Esophagus squamous epithelium (tissue), 5 donors: ENCODE data around the gene EHHADH. TPM values are rescaled to one million over a fixed set of nuclear protein-coding genes. Genes with fewer than 3 reads are reported as not detected.

Source experiments
- DNase-seq: peaks from one replicate; lab custom pipeline; 2025; lab: John Stamatoyannopoulos, UW
- H3K27ac ChIP-seq, 4 donors: fragments of 200-600 bp; sonication (generic); one replicate each; pipeline ENCODE4 v1.5.1; 2016 to 2019; ENCODE audit warnings: mild to moderate bottlenecking in 1 of 4
- H3K27me3 ChIP-seq, 4 donors: fragments of 200-600 bp; sonication (generic); 1 replicate in 3 of 4; 2 replicates in 1 of 4; pipeline versions ENCODE4 v1.5.1 to v1.6.0; 2017 to 2021; ENCODE audit warnings: antibody characterized with exemption in 1 of 4
- H3K36me3 ChIP-seq, 3 donors: fragments of 200-600 bp; sonication (generic); one replicate each; pipeline ENCODE4 v1.5.1; 2016 to 2019
- H3K4me1 ChIP-seq, 3 donors: fragments of 200-600 bp; sonication (generic); one replicate each; pipeline ENCODE4 v1.5.1; 2017 to 2019
- H3K4me3 ChIP-seq, 4 donors: fragments of 200-600 bp; sonication (generic); 1 replicate in 3 of 4; 2 replicates in 1 of 4; pipeline ENCODE4 v1.5.1; 2016 to 2019; ENCODE audit warnings: mild to moderate bottlenecking in 2 of 4, moderate library complexity in 1 of 4
- H3K9me3 ChIP-seq, 3 donors: fragments of 200-600 bp; sonication (generic); one replicate each; pipeline ENCODE4 v1.5.1; 2016 to 2019
- POLR2A ChIP-seq, 4 donors: fragments of 450-650 bp; IDR thresholded peaks; one replicate each; pipeline ENCODE4 v1.6.1; 2017; ENCODE audit warnings: antibody characterized with exemption in 4 of 4, mild to moderate bottlenecking in 4 of 4, moderate library complexity in 3 of 4
- WGBS, 2 donors: methylation state at CpG; one replicate each; pipeline ENCODE4 v1.1.5; 2018; 5-methylcytosine and 5-hydroxymethylcytosine counted together
- intact Hi-C: fragments of 100-400 bp; cut with DNase I; formaldehyde crosslinking; loops from one replicate; pipeline ENCODE4 v1.15.0; 2022
- total RNA-seq, 4 donors: library from RNA; depleted of rRNA; stranded (reverse); fragments of >200 nt; gene quantifications; one replicate each; pipeline ENCODE4 v1.1.0, GENCODE V29; 2016
- TF ChIP-seq, protein P1 (sequence below), 6 experiments: fragments of 450-650 bp in 4 of 6; fragments of 200-600 bp in 2 of 6; sonication (generic) in 2 of 6; IDR thresholded peaks; one replicate each; pipeline ENCODE4 v1.5.1; 2016 to 2019; ENCODE audit warnings: antibody characterized with exemption in 6 of 6, mild to moderate bottlenecking in 4 of 6, moderate library complexity in 4 of 6
- donor health status: DM: yes; HTN: yes; CAD: no.

Gene EHHADH
- total RNA-seq, 4 donors from 2014 or later = 5.7 to 6.3 (median 5.9) TPM

DNA sequence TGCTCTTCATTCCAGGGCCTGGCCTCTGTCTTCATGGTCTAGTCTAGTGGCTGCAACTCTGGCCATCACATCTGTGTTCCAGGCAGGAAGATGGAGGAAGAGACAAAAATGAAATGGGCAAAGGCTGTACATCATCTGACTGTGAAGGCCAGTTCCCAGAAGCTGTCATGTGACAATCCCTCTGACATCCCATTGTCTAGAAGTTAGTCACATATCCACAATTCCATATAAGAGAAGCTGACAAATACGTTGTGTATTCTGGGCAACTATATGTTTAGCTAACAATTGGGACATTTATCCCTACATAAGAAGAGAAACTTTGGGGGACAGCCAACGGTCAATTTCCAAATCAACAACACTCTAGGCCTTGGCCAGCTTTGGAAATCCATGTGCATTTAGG is 66.5 kb downstream of the EHHADH start:
- no peak for TF ChIP-seq POLR2A (IDR thresholded peaks at IDR 0.05)
- TF ChIP-seq, protein P1, sequence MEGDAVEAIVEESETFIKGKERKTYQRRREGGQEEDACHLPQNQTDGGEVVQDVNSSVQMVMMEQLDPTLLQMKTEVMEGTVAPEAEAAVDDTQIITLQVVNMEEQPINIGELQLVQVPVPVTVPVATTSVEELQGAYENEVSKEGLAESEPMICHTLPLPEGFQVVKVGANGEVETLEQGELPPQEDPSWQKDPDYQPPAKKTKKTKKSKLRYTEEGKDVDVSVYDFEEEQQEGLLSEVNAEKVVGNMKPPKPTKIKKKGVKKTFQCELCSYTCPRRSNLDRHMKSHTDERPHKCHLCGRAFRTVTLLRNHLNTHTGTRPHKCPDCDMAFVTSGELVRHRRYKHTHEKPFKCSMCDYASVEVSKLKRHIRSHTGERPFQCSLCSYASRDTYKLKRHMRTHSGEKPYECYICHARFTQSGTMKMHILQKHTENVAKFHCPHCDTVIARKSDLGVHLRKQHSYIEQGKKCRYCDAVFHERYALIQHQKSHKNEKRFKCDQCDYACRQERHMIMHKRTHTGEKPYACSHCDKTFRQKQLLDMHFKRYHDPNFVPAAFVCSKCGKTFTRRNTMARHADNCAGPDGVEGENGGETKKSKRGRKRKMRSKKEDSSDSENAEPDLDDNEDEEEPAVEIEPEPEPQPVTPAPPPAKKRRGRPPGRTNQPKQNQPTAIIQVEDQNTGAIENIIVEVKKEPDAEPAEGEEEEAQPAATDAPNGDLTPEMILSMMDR (IDR thresholded peaks at IDR 0.05) = no peak
- no peak for DNase-seq
- Histone ChIP-seq H3K27me3 (no peaks in the 10 kb centered on the region), H3K4me1 (no peaks in the 10 kb centered on the region), H3K27ac (no peak overlapping the region), H3K4me3 (no peak overlapping the region), H3K36me3 (peaks cover 0 to 5% (median 0%) of the 10 kb centered on the region in 3 donors), H3K9me3 (no peaks in the 10 kb centered on the region)
- whole genome bisulfite sequencing, 2 donors = 66 to 73% methylated on average over 2 of the region's 2 CpGs
- intact Hi-C loops = no loop called here

DNA sequence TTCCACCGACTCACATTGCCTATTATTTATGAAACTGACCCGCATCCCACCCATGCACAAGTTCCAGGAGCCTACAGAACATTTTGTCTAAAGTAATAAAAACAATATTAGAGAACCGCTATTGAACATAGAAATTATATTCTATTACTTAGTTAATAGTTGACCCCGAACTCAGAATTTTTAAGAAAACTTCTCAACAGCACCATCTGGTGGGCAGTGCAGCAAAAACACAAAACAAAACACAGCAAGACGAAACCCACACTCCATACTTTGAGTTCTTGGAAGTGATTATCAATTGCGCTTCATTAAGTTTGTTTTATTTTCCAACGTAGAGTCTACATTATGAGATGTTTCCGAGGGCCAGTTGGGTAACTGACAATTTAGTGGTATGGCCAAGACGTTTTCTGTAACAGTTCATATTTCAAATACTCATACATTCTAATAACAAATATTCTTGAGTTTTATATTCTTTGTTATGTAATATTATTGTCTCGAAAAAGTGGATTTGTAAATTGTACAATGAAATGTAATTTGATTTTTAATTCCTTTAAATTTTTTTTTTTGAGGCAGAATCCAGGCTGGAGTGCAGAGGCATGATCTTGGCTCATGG is 77.0 kb downstream of the EHHADH start:
- no peaks in the 10 kb centered on the region for H3K9me3 ChIP-seq
- WGBS, 2 donors = 19 to 21% methylated on average over 10 of the region's 10 CpGs
- TF ChIP-seq POLR2A (IDR thresholded peaks at IDR 0.05) = no peak
- TF ChIP-seq, protein P1 (IDR thresholded peaks at IDR 0.05) = peak; percentile 39 to 69 (median 66)
- no peak overlapping the region for H3K4me3 ChIP-seq
- no peak for DNase-seq
- H3K36me3 ChIP-seq = no peaks in the 10 kb centered on the region
- H3K4me1 ChIP-seq = no peaks in the 10 kb centered on the region
- H3K27me3 ChIP-seq = peaks cover 0 to 3% (median 0%) of the 10 kb centered on the region in 4 donors
- intact Hi-C loops = no loop called here
- no peak overlapping the region for H3K27ac ChIP-seq

DNA sequence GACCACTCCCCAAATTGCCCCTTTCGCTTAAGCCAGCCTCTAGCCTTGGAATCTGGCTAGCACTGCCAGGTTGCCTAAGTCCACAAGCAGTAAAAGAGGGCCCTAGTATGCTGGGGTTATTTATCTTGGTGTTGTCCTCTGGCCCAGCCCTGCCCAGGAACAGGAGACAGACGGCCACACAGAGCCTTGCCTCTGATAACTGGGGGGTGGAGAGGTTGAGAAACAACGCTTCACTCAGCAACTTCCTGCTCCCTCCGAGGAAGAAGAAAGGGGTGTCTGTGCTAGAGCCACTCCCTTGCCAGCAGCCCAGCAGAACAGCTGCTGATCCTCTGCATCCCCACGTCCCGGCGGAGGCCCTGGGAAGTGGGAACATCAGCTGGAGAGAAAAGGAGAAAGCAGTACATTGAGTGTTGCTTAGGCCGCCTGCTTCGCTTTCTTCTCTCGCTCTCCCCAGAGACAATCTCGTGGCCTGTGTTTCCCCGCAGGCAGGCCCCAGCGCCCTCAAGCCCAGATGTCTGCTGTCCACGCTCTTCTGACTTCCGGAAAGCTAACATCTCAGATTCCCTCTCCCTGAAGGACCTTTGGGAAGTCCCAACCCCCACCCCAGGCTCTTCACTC is 78.4 kb downstream of the EHHADH start:
- no peak for DNase-seq
- Histone ChIP-seq H3K27me3 (peaks cover 0 to 3% (median 0%) of the 10 kb centered on the region in 4 donors), H3K27ac (peak overlapping the region in 2 of 4 donors; percentile 11 to 49), H3K36me3 (no peaks in the 10 kb centered on the region), H3K4me1 (no peaks in the 10 kb centered on the region), H3K9me3 (no peaks in the 10 kb centered on the region), H3K4me3 (no peak overlapping the region)
- TF ChIP-seq POLR2A (IDR thresholded peaks at IDR 0.05) = no peak
- intact Hi-C loops = no loop called here
- 65 to 69% methylated on average over 10 to 15 of the region's 15 CpGs for WGBS, 2 donors

DNA sequence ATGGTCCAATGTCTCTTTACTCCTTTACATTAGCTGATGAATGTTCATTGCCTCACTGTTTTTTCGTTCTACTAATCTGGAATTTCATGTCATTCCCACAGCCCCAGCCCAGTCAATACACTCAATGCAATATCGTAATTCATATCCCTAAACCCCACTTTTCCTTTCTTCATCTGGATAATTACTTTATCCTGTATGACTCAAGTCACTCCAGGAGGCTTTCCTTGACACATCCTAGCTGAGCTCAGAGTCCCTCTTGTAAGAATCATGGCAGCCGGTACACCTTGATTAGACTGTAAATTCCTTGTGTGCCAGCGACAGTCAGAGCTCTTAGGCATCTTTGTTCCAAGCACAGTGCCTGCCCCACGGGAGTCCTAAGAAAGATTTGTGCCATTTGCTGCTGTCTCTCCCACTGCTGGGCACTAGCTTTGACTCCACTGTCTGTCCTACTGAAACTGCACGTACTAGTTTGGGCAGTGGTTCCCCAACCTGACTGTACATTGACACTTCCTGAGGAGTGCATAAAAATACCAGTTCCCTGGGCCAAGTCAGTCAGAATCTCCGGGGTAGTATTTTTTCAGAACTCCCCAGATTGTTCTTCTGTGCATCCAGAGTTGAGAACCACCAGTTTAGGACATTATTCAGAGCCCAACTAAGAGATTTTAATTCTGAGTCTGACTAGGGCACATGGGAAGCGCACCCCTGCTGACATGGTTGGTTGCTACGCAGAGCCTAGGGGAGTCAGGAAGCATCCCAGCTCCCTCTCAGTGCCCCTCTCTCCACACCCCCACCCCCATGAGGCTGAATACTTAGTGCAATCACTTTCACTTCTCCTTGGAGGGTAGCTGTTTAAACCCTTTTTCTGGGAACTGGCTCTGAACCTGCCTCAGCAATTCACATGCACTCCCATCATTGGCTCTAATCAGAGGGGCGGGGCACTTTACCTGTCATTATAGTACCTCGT is 81.5 kb downstream of the EHHADH start:
- Histone ChIP-seq H3K27me3 (no peaks in the 10 kb centered on the region), H3K4me3 (no peak overlapping the region), H3K9me3 (no peaks in the 10 kb centered on the region), H3K4me1 (no peaks in the 10 kb centered on the region), H3K27ac (no peak overlapping the region), H3K36me3 (no peaks in the 10 kb centered on the region)
- no peak for DNase-seq
- WGBS, 2 donors = 63 to 74% methylated on average over 9 to 11 of the region's 11 CpGs
- intact Hi-C loops = no loop called here
- TF ChIP-seq POLR2A (IDR thresholded peaks at IDR 0.05) = no peak
- TF ChIP-seq, protein P1 (IDR thresholded peaks at IDR 0.05) = no peak

DNA sequence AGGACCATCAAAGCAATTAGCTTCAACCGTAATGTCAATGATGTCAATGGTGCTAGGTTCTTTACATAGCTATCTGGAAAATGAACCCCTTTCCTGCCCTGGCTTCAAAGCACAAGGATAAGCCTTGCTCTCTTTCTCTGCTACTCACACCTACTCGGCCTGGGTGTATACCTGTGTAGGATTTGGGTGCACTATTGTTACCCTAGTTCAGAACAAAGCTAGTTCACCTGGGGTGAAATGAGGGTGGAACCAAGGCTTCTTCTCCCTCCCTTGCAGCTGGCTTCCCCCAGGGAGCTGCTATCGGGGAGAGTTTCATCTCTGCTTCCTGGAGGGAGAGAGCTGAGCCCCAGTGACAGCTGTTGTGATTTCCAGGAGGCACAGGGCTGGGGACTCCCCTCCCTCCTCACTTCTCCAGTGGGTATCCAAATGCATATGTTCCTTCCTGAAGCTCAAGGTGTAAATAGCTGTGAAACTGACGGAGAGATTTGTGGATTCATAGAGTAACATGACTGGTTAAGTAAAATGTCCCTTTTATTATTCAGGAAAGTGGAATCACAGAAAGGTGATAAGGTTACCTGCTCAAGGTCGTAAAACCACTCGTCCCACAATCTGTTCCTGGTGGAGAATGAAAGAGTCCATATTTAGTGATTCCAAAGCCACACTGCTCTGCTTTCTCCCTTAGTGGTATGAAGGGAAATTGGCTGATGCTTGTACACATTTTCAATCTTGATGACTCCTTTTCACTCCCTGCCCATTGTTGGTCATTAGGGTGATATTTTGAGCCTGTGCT is 89.2 kb downstream of the EHHADH start:
- H3K36me3 ChIP-seq = no peaks in the 10 kb centered on the region
- no peaks in the 10 kb centered on the region for H3K4me1 ChIP-seq
- intact Hi-C loops = no loop called here
- no peaks in the 10 kb centered on the region for H3K27me3 ChIP-seq
- H3K27ac ChIP-seq = no peak overlapping the region
- no peaks in the 10 kb centered on the region for H3K9me3 ChIP-seq
- H3K4me3 ChIP-seq = no peak overlapping the region
- 54 to 73% methylated on average over 6 of the region's 6 CpGs for WGBS, 2 donors
- TF ChIP-seq, protein P1 (IDR thresholded peaks at IDR 0.05) = no peak
- TF ChIP-seq POLR2A (IDR thresholded peaks at IDR 0.05) = no peak
- no peak for DNase-seq
